WERI-Rb-1 (cell line): ENCODE measurements around the gene MRTFB.

ENCODE experiments used
- DNase-seq: peaks from one replicate; pipeline ENCODE4 v3.0.0-alpha.2; 2020
- H3K27ac ChIP-seq: fragments of 250-450 bp; sonication (Bioruptor Pico); 2 replicates; pipeline ENCODE4 v1.5.1; 2020; ENCODE audit warnings: mild to moderate bottlenecking, moderate library complexity
- H3K27me3 ChIP-seq: fragments of 250-450 bp; sonication (Bioruptor Pico); 2 replicates; pipeline ENCODE4 v1.5.1; 2021; ENCODE audit warnings: mild to moderate bottlenecking, low read depth, moderate library complexity; ENCODE audit not compliant: insufficient read depth, severe bottlenecking
- H3K36me3 ChIP-seq: fragments of 250-450 bp; sonication (Bioruptor Pico); 2 replicates; pipeline ENCODE4 v1.5.1; 2020; ENCODE audit warnings: mild to moderate bottlenecking, moderate library complexity
- H3K4me3 ChIP-seq: 2 replicates; pipeline ENCODE4 v1.5.1; 2011; ENCODE audit warnings: low read depth, mild to moderate bottlenecking, control low read depth, low read length
- H3K9me3 ChIP-seq: fragments of 250-450 bp; sonication (Bioruptor Pico); 2 replicates; pipeline ENCODE4 v1.5.1; 2021; ENCODE audit warnings: mild to moderate bottlenecking, moderate library complexity; ENCODE audit not compliant: severe bottlenecking
- CTCF ChIP-seq: IDR thresholded peaks from 2 replicates; pipeline ENCODE4 v1.5.1; 2011; ENCODE audit warnings: low read depth, mild to moderate bottlenecking, control low read depth, inconsistent platforms, low read length

MRTFB gene

GRCh38 chr16:14240964-14241363 is 169.8 kb downstream of the MRTFB start:
- no peaks in the 10 kb centered on the region for H3K27me3 ChIP-seq
- no peak for TF ChIP-seq CTCF
- no peak overlapping the region for H3K4me3 ChIP-seq
- no peak for DNase-seq
- no peak overlapping the region for H3K27ac ChIP-seq
- H3K9me3 ChIP-seq, result no peaks in the 10 kb centered on the region
- peaks cover 9% of the 10 kb centered on the region for H3K36me3 ChIP-seq

- no peak for TF ChIP-seq CTCF
- Histone ChIP-seq H3K4me3 (no peak overlapping the region), H3K27me3 (no peaks in the 10 kb centered on the region), H3K9me3 (no peaks in the 10 kb centered on the region), H3K36me3 (peaks cover 16% of the 10 kb centered on the region), H3K27ac (no peak overlapping the region)
- DNase-seq, result no peak
These were observed 170.5 kb downstream of the MRTFB start for GRCh38 chr16:14241631-14242030.

GRCh38 chr16:14242769-14243168 is 171.7 kb downstream of the MRTFB start:
- Histone ChIP-seq H3K27ac (no peak overlapping the region), H3K9me3 (no peaks in the 10 kb centered on the region), H3K4me3 (no peak overlapping the region), H3K27me3 (no peaks in the 10 kb centered on the region), H3K36me3 (peaks cover 22% of the 10 kb centered on the region)
- no peak for DNase-seq
- TF ChIP-seq CTCF, result no peak

- no peak for DNase-seq
- Histone ChIP-seq H3K27ac (no peak overlapping the region), H3K36me3 (peaks cover 36% of the 10 kb centered on the region), H3K9me3 (no peaks in the 10 kb centered on the region), H3K27me3 (no peaks in the 10 kb centered on the region), H3K4me3 (no peak overlapping the region)
- TF ChIP-seq CTCF, result no peak
These were observed 173.3 kb downstream of the MRTFB start for GRCh38 chr16:14244196-14245010.

GRCh38 chr16:14248791-14249190 is 177.7 kb downstream of the MRTFB start:
- no peaks in the 10 kb centered on the region for H3K9me3 ChIP-seq
- TF ChIP-seq CTCF, result no peak
- DNase-seq, result no peak
- H3K4me3 ChIP-seq, result no peak overlapping the region
- no peak overlapping the region for H3K27ac ChIP-seq
- peaks cover 66% of the 10 kb centered on the region for H3K36me3 ChIP-seq
- no peaks in the 10 kb centered on the region for H3K27me3 ChIP-seq
